DOHH2 (cell line): ENCODE data around the gene CXorf58.

Experiments used
- H3F3A ChIP-seq: fragments of 200-600 bp; sonication (generic), shearing (Covaris generic); 2 replicates; pipeline ENCODE4 v1.6.0; 2016; ENCODE audit warnings: antibody characterized with exemption, mild to moderate bottlenecking; ENCODE audit not compliant: control insufficient read depth, insufficient read depth
- H3K27ac ChIP-seq: fragments of 200-600 bp; sonication (generic); 2 replicates; pipeline ENCODE4 v1.5.1; 2014; ENCODE audit warnings: low read depth, mild to moderate bottlenecking, low read length, moderate library complexity
- H3K27me3 ChIP-seq: fragments of 200-600 bp; sonication (generic); 2 replicates; pipeline ENCODE4 v1.6.1; 2014; ENCODE audit warnings: mild to moderate bottlenecking, low read length, mixed read lengths; ENCODE audit not compliant: control insufficient read depth
- H3K36me3 ChIP-seq: fragments of 200-600 bp; sonication (generic); 2 replicates; pipeline ENCODE4 v1.6.1; 2014; ENCODE audit warnings: mild to moderate bottlenecking, low read length, moderate library complexity, mixed read lengths; ENCODE audit not compliant: control insufficient read depth
- H3K4me1 ChIP-seq: fragments of 200-600 bp; sonication (generic); 2 replicates; pipeline ENCODE4 v1.6.1; 2014; ENCODE audit warnings: mild to moderate bottlenecking, low read length, mixed read lengths; ENCODE audit not compliant: control insufficient read depth
- H3K4me2 ChIP-seq: fragments of 200-600 bp; sonication (generic); 2 replicates; pipeline ENCODE4 v1.6.0; 2014; ENCODE audit warnings: mild to moderate bottlenecking, low read length, moderate library complexity
- H3K4me3 ChIP-seq: fragments of 200-600 bp; sonication (generic); 2 replicates; pipeline ENCODE4 v1.5.1; 2014; ENCODE audit warnings: mild to moderate bottlenecking, low read length, mixed read lengths
- H3K79me2 ChIP-seq: fragments of 200-600 bp; sonication (generic); 2 replicates; pipeline ENCODE4 v1.6.1; 2014; ENCODE audit warnings: mild to moderate bottlenecking, low read length, mixed read lengths; ENCODE audit not compliant: control insufficient read depth
- H3K9me2 ChIP-seq: fragments of 200-600 bp; sonication (generic); replicated peaks from 2 replicates; pipeline ENCODE4 v1.6.1; 2014; ENCODE audit warnings: mild to moderate bottlenecking, low read length, mixed read lengths; ENCODE audit not compliant: control insufficient read depth
- H3K9me3 ChIP-seq: fragments of 200-600 bp; sonication (generic); 2 replicates; pipeline ENCODE4 v1.6.1; 2014; ENCODE audit warnings: antibody characterized with exemption, low read length, mixed read lengths; ENCODE audit not compliant: control insufficient read depth, insufficient read depth
- H4K20me1 ChIP-seq: fragments of 200-600 bp; sonication (generic); 2 replicates; pipeline ENCODE4 v1.6.0; 2014; ENCODE audit warnings: low read depth, mild to moderate bottlenecking, antibody characterized with exemption, low read length, moderate library complexity; ENCODE audit not compliant: control insufficient read depth, insufficient read depth
- CTCF ChIP-seq: fragments of 200-600 bp; sonication (generic); IDR thresholded peaks from one replicate; pipeline ENCODE4 v1.5.1; 2014; ENCODE audit warnings: antibody characterized with exemption, mild to moderate bottlenecking, low read depth, low read length; ENCODE audit not compliant: poor library complexity, severe bottlenecking
- EZH2phosphoT487 ChIP-seq: fragments of 200-600 bp; sonication (generic); IDR thresholded peaks from 2 replicates; pipeline ENCODE4 v1.6.1; 2017; ENCODE audit warnings: borderline replicate concordance, mild to moderate bottlenecking, antibody characterized with exemption, low read length, moderate library complexity, mixed read lengths

Gene CXorf58

DNA sequence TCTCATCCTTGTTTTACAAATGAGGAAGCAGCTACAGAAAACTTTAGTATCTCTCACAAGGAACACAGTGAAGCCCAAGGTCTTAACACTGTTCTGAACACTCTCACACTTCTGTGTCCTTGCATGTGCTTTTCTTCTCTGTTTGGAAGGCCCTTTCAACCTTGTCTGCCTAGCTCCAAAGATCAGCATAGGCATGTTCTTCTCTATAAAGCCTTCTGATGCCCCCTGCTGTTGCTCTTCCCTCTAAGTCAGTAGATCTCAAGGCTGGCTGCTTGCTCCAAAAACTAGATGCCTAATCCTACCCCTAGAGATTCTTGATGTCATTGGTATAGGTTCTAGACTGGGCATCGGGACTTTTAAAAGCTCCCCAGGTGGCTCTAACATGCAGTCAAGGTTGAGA, 6.0 kb upstream of the CXorf58 start:
- Histone ChIP-seq H3K27ac (no peak overlapping the region; the same call in 1 of the 2 replicates), H3K9me3 (no peaks in the 10 kb centered on the region), H3K9me2 (no peaks in the 10 kb centered on the region), H4K20me1 (no peaks in the 10 kb centered on the region), H3K27me3 (no peaks in the 10 kb centered on the region), H3K79me2 (peaks cover 38% of the 10 kb centered on the region), H3F3A (no peaks in the 10 kb centered on the region), H3K4me1 (peaks cover 31% of the 10 kb centered on the region), H3K4me2 (peak overlapping the region; percentile 59), H3K4me3 (peak overlapping the region; percentile 49), H3K36me3 (no peaks in the 10 kb centered on the region)
- TF ChIP-seq CTCF (peak; percentile 56), EZH2phosphoT487 (no peak)

DNA sequence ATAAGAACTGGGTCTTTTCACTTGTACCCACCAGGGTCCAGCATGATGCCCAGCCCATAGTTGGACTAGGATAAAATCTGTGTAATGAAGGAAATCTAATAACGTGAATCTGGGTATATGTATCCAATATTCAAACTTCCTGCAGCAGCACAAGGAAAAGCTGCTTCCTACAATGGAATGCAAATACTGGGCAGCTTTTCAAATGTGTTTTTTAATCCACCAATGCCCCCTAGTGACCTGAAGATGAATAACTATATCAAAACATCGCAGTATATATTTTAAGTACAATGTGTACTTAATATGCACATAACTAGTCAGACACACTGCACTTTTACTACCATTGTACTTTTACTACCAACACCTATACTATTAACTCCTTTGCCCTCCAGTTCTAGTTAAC, 5.4 kb upstream of the CXorf58 start:
- no peaks in the 10 kb centered on the region for H4K20me1 ChIP-seq
- H3K4me2 ChIP-seq, result peak overlapping the region; percentile 59
- H3K9me2 ChIP-seq, result no peaks in the 10 kb centered on the region
- peaks cover 41% of the 10 kb centered on the region for H3K79me2 ChIP-seq
- H3F3A ChIP-seq, result no peaks in the 10 kb centered on the region
- H3K36me3 ChIP-seq, result no peaks in the 10 kb centered on the region
- no peaks in the 10 kb centered on the region for H3K9me3 ChIP-seq
- TF ChIP-seq CTCF (peak; percentile 33), EZH2phosphoT487 (no peak)
- H3K27ac ChIP-seq, result no peak overlapping the region; the same call in 1 of the 2 replicates
- H3K4me3 ChIP-seq, result peak overlapping the region; percentile 49
- no peaks in the 10 kb centered on the region for H3K27me3 ChIP-seq
- peaks cover 31% of the 10 kb centered on the region for H3K4me1 ChIP-seq

GRCh38 chrX:23904096-23904495, 3.7 kb upstream of the CXorf58 start:
- H3K9me2 ChIP-seq, result no peaks in the 10 kb centered on the region
- peaks cover 39% of the 10 kb centered on the region for H3K4me1 ChIP-seq
- H3F3A ChIP-seq, result peaks cover 9% of the 10 kb centered on the region; the same call in 1 of the 2 replicates
- TF ChIP-seq EZH2phosphoT487 (no peak), CTCF (no peak)
- peaks cover 37% of the 10 kb centered on the region for H3K79me2 ChIP-seq
- no peaks in the 10 kb centered on the region for H3K27me3 ChIP-seq
- H3K4me2 ChIP-seq, result no peak overlapping the region
- H3K36me3 ChIP-seq, result no peaks in the 10 kb centered on the region
- no peaks in the 10 kb centered on the region for H4K20me1 ChIP-seq
- no peaks in the 10 kb centered on the region for H3K9me3 ChIP-seq
- no peak overlapping the region for H3K4me3 ChIP-seq
- H3K27ac ChIP-seq, result no peak overlapping the region

DNA sequence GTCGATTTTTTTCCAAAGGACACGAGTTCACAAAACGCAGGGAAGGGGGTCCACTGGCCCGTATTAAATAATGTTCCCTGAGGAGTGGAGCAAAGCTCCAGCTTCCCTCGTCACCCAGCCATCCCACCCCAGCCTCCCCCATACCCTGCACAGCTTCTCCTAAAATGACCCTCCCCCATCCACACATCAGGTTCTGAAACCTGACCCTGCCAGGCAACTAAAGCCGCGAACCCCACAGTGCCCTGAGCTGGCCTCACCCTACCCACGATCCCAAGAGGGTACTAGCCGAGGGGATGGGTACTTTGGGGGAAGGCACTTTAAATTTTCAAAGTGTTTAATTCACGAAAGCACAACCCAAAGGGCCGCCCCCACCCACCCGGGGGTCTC, 702 bp upstream of the CXorf58 start:
- H3K4me3 ChIP-seq, result peak overlapping the region; percentile 87
- H3F3A ChIP-seq, result peaks cover 12% of the 10 kb centered on the region; the same call in 1 of the 2 replicates
- H3K27ac ChIP-seq, result peak overlapping the region; percentile 92
- H3K27me3 ChIP-seq, result no peaks in the 10 kb centered on the region
- H3K4me2 ChIP-seq, result peak overlapping the region; percentile 90
- TF ChIP-seq CTCF (no peak), EZH2phosphoT487 (no peak)
- H3K9me3 ChIP-seq, result no peaks in the 10 kb centered on the region
- H3K4me1 ChIP-seq, result peaks cover 26% of the 10 kb centered on the region
- peaks cover 18% of the 10 kb centered on the region for H3K79me2 ChIP-seq
- H3K36me3 ChIP-seq, result no peaks in the 10 kb centered on the region
- no peaks in the 10 kb centered on the region for H3K9me2 ChIP-seq
- H4K20me1 ChIP-seq, result no peaks in the 10 kb centered on the region
